H1 (cell line): ENCODE measurements around the gene PEAK3. TPM values are rescaled to one million over a fixed set of nuclear protein-coding genes. Genes with fewer than 3 reads are reported as not detected.

Experiments used
- CBX5 ChIP-seq: fragments of 300-800, 300-1000 bp; sonication (generic); IDR thresholded peaks from 2 replicates; pipeline ENCODE4 v1.7.1; 2016; ENCODE audit warnings: antibody characterized with exemption, low read length, low read depth
- HDAC2 ChIP-seq, 2 experiments: fragments of 300-600 bp in 1 of 2; sonication (generic) in 1 of 2; IDR thresholded peaks; 2 replicates each; pipeline ENCODE4 v1.6.1; 2011 to 2012; ENCODE audit warnings: low read depth in 2 of 2, low read length in 2 of 2, mild to moderate bottlenecking in 2 of 2, moderate library complexity in 2 of 2, borderline replicate concordance in 1 of 2, inconsistent platforms in 1 of 2
- JUN ChIP-seq: IDR thresholded peaks from 2 replicates; pipeline ENCODE4 v1.6.1; 2011; ENCODE audit warnings: low read depth, mild to moderate bottlenecking, improper control_type of control experiment, low read length
- KDM4A ChIP-seq: IDR thresholded peaks from one replicate; pipeline ENCODE4 v1.7.1; 2012; ENCODE audit warnings: low read depth, mild to moderate bottlenecking, moderate library complexity, low read length, inconsistent platforms; ENCODE audit not compliant: severe bottlenecking
- NRF1 ChIP-seq: IDR thresholded peaks from 2 replicates; pipeline ENCODE4 v1.6.1; 2011; ENCODE audit warnings: mild to moderate bottlenecking, low read depth, low read length, improper control_type of control experiment
- polyA plus RNA-seq, 7 experiments: library from polyadenylated mRNA; depleted of rRNA in 3 of 7; stranded (reverse) in 5 of 7; unstranded in 2 of 7; fragments of >200 nt in 5 of 7; fragments of 200-250 nt in 2 of 7; gene quantifications; 1 replicate in 5 of 7; 2 replicates in 1 of 7; 4 replicates in 1 of 7; pipeline versions ENCODE4 v1.2.1 to v1.2.3, GENCODE V29; 2011 to 2013; ENCODE audit warnings: missing spikeins in 2 of 7, mixed read lengths in 2 of 7
- total RNA-seq: library from RNA; stranded (reverse); fragmentation: NEBNext Ultra II Directional; extraction: Animal tissue kit (Norgen Biotek cat#: 25700); gene quantifications from 2 replicates; pipeline ENCODE4 v1.2.1, GENCODE V29; 2021

PEAK3 gene
- total and polyA plus RNA-seq, 2 of the 8 experiments (the other 6 are each of a cell fraction or from before 2014, with no cell fraction given), result not detected

- TF ChIP-seq KDM4A (no peak), JUN (no peak), NRF1 (no peak), CBX5 (no peak), HDAC2 (IDR thresholded peaks at IDR 0.05; ENCODE audit: borderline replicate concordance in 1 of 2, low read depth in 2 of 2, low read length in 2 of 2) (no peak)
Measured at GRCh38 chr19:2276429-2276986, 5.5 kb downstream of the PEAK3 start (continued).
